ENCODE results near the gene MAGI1. TPM values are rescaled to one million over a fixed set of nuclear protein-coding genes. Genes with fewer than 3 reads are reported as not detected.

The MAGI1 gene
- total and polyA plus RNA-seq, 2 donors (not counting 1 experiment from before 2014, with no cell fraction given): 0.10 to 0.22 TPM

DNA sequence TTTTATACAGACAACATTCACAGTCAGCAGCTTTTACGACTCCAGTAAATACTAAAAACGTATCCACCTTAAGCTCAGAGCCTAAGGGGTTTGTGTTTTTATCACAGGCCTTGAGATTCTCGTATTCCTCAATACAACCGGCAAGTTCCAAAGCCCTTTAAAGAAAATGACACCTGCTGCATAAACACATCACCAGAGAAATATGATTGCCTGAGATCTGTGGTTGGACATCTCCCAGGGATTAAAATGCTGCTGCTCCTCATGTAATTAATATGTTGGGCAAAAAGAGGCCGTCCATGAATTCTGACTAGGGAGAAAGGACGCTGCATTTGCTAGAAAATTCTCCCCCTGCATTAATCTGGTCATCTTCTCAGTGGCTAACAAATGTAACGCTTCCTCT, 544.8 kb downstream of the MAGI1 start:
- 100% methylated on average over 1 of the region's 7 CpGs for WGBS (ENCODE audit: insufficient coverage)
- ATAC-seq (ENCODE audit: low read depth): no peak
- POLR2A ChIA-PET: no interaction called here

DNA sequence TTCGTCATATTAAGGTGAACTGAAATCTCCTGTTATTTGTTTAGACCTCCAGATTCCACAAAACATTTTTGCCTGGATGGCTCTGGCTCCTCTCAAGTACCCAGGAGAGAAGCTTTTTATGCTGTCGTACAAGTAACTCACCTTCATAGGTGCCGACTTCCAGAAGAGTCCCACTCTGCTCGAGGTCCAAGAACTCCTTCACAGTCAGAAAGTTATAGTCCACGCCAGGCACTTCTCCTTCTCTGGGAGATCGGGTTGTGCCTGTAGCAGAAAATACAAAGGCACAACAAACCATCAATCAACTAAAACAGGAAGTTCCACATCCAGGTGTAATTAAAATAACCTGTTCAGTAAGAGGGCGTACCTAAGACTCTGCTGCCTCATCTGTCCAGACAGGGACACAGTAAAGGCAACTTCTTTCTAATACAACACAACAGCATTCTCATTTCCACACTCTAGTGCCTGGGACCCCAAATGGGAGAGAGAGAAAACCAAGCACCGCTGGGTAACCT, 545.3 kb downstream of the MAGI1 start:
- ATAC-seq (ENCODE audit: low read depth): no peak
- Mint-ChIP-seq H3K27me3 (no peaks in the 10 kb centered on the region), H3K4me3 (no peak overlapping the region), H3K4me1 (no peaks in the 10 kb centered on the region), H3K9me3 (ENCODE audit: insufficient read depth) (peaks cover 3% of the 10 kb centered on the region), H3K27ac (no peak overlapping the region)
- H3K27me3 ChIP-seq (replicated peaks in 1 of 4; ENCODE audit: control extremely low read depth in 1 of 4, control insufficient read depth in 3 of 4, insufficient read depth in 4 of 4, low read length in 3 of 4): no peaks in the 10 kb centered on the region
- no peaks in the 10 kb centered on the region for H3K79me2 ChIP-seq (ENCODE audit: control insufficient read depth, insufficient read depth, low read length)
- no peak overlapping the region for H3K4me2 ChIP-seq (replicated peaks; ENCODE audit: low read depth, low read length, poor library complexity, severe bottlenecking)
- no peak overlapping the region for H3K27ac ChIP-seq (ENCODE audit: low read length in 2 of 2)
- TF ChIP-seq EZH2 (IDR thresholded peaks at IDR 0.05; ENCODE audit: borderline replicate concordance, insufficient read depth, low read depth, low read length, poor library complexity, severe bottlenecking): no peak
- TF ChIP-seq, protein P1, sequence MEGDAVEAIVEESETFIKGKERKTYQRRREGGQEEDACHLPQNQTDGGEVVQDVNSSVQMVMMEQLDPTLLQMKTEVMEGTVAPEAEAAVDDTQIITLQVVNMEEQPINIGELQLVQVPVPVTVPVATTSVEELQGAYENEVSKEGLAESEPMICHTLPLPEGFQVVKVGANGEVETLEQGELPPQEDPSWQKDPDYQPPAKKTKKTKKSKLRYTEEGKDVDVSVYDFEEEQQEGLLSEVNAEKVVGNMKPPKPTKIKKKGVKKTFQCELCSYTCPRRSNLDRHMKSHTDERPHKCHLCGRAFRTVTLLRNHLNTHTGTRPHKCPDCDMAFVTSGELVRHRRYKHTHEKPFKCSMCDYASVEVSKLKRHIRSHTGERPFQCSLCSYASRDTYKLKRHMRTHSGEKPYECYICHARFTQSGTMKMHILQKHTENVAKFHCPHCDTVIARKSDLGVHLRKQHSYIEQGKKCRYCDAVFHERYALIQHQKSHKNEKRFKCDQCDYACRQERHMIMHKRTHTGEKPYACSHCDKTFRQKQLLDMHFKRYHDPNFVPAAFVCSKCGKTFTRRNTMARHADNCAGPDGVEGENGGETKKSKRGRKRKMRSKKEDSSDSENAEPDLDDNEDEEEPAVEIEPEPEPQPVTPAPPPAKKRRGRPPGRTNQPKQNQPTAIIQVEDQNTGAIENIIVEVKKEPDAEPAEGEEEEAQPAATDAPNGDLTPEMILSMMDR (IDR thresholded peaks at IDR 0.05): no peak
- no peak for DNase-seq
- WGBS (ENCODE audit: insufficient coverage): 77% methylated on average over 6 of the region's 8 CpGs
- POLR2A ChIA-PET: no interaction called here
- H3K9ac ChIP-seq (ENCODE audit: low read length): no peak overlapping the region
- peaks cover 0 to 6% (median 0%) of the 10 kb centered on the region in 3 donors for H3K9me3 ChIP-seq (ENCODE audit: control extremely low read depth in 1 of 3, control insufficient read depth in 2 of 3, insufficient read depth in 1 of 3, low read length in 2 of 3)
- H3K4me3 ChIP-seq (ENCODE audit: control extremely low read depth in 1 of 5, extremely low read depth in 1 of 5, insufficient read depth in 1 of 5, low read depth in 2 of 5, low read length in 4 of 5): no peak overlapping the region
- H4K20me1 ChIP-seq (ENCODE audit: control insufficient read depth, insufficient read depth, low read length, poor library complexity, severe bottlenecking): no peaks in the 10 kb centered on the region
- intact Hi-C loops (cut with micrococcal nuclease): no loop called here
- CTCF ChIA-PET: no interaction called here
- H2AFZ ChIP-seq (ENCODE audit: insufficient read depth, low read depth, low read length, poor library complexity, severe bottlenecking): no peak overlapping the region
- H3K4me1 ChIP-seq (ENCODE audit: control insufficient read depth in 2 of 2, insufficient read depth in 2 of 2, low read length in 2 of 2): no peaks in the 10 kb centered on the region
- no peaks in the 10 kb centered on the region for H3K36me3 ChIP-seq (replicated peaks in 1 of 2; ENCODE audit: control extremely low read depth in 1 of 2, control insufficient read depth in 1 of 2, extremely low read depth in 1 of 2, insufficient read depth in 2 of 2, low read length in 1 of 2)

More for the DNA sequence above, 544.8 kb downstream of the MAGI1 start:
- H3K9me3 Mint-ChIP-seq (ENCODE audit: insufficient read depth): peaks cover 3% of the 10 kb centered on the region
- no peak overlapping the region for H3K4me3 Mint-ChIP-seq
- intact Hi-C loops (cut with micrococcal nuclease): no loop called here
- no peak overlapping the region for H3K9ac ChIP-seq (ENCODE audit: low read length)
- CTCF ChIA-PET: no interaction called here
- DNase-seq: no peak
- no peaks in the 10 kb centered on the region for H4K20me1 ChIP-seq (ENCODE audit: control insufficient read depth, insufficient read depth, low read length, poor library complexity, severe bottlenecking)
- no peak overlapping the region for H2AFZ ChIP-seq (ENCODE audit: insufficient read depth, low read depth, low read length, poor library complexity, severe bottlenecking)
- H3K4me1 ChIP-seq (ENCODE audit: control insufficient read depth in 2 of 2, insufficient read depth in 2 of 2, low read length in 2 of 2): no peaks in the 10 kb centered on the region
- H3K27ac Mint-ChIP-seq: no peak overlapping the region
- no peak for TF ChIP-seq EZH2 (IDR thresholded peaks at IDR 0.05; ENCODE audit: borderline replicate concordance, insufficient read depth, low read depth, low read length, poor library complexity, severe bottlenecking)
- TF ChIP-seq, protein P1 (IDR thresholded peaks at IDR 0.05): no peak
- peaks cover 0 to 6% (median 0%) of the 10 kb centered on the region in 3 donors for H3K9me3 ChIP-seq (ENCODE audit: control extremely low read depth in 1 of 3, control insufficient read depth in 2 of 3, insufficient read depth in 1 of 3, low read length in 2 of 3)
- no peak overlapping the region for H3K4me3 ChIP-seq (ENCODE audit: control extremely low read depth in 1 of 5, extremely low read depth in 1 of 5, insufficient read depth in 1 of 5, low read depth in 2 of 5, low read length in 4 of 5)
- H3K27me3 ChIP-seq (replicated peaks in 1 of 4; ENCODE audit: control extremely low read depth in 1 of 4, control insufficient read depth in 3 of 4, insufficient read depth in 4 of 4, low read length in 3 of 4): no peaks in the 10 kb centered on the region
- H3K27me3 Mint-ChIP-seq: no peaks in the 10 kb centered on the region
- H3K36me3 ChIP-seq (replicated peaks in 1 of 2; ENCODE audit: control extremely low read depth in 1 of 2, control insufficient read depth in 1 of 2, extremely low read depth in 1 of 2, insufficient read depth in 2 of 2, low read length in 1 of 2): no peaks in the 10 kb centered on the region
- H3K4me2 ChIP-seq (replicated peaks; ENCODE audit: low read depth, low read length, poor library complexity, severe bottlenecking): no peak overlapping the region
- H3K4me1 Mint-ChIP-seq: no peaks in the 10 kb centered on the region
- H3K79me2 ChIP-seq (ENCODE audit: control insufficient read depth, insufficient read depth, low read length): no peaks in the 10 kb centered on the region
- H3K27ac ChIP-seq (ENCODE audit: low read length in 2 of 2): no peak overlapping the region
